Caki2 (cell line): ENCODE measurements around the gene KIAA1671. TPM values are rescaled to one million over a fixed set of nuclear protein-coding genes. Genes with fewer than 3 reads are reported as not detected.

Experiments
- DNase-seq: peaks from one replicate; pipeline ENCODE4 v3.0.0-alpha.2; 2015; ENCODE audit warnings: low read depth
- in situ Hi-C: cut with HindIII; loops from 2 replicates; pipeline ENCODE4 v1.10.0; 2016; ENCODE audit warnings: low sequenced_read_pairs, low pct_unique_long_range_greater_than_20kb, mixed read lengths
- total RNA-seq: library from RNA; depleted of rRNA; stranded (reverse); fragments of >200 nt; shearing (Covaris generic); gene quantifications from 2 replicates; pipeline ENCODE4 v1.2.3, GENCODE V29; 2014; ENCODE audit warnings: low replicate concordance

The KIAA1671 gene
- total RNA-seq, 1 experiment from 2014 or later = 11.7 TPM

DNA sequence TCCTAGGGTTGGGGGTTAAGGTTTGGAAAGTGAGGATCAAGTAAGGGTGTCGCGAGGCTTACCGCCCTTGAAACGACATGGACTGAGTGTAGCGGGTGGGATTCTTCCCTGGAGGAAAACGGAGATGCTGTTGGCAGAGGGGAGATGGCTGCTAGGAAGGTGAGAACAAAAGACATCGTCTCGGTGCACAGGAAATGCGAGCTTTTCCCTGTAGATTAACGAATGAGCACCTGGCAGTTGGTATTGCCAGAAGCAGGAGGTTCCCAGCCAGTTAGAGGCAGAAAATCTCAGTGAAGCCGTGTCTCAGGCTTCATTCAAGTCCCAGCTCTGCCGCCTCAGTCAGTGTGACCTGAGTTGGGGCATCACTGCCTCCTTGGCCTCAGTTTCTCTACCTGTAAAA is 4.6 kb upstream of the KIAA1671 start:
- in situ Hi-C loops = loop anchor here (25.0 kb wide), 1 partner anchor 89 kb away; no protein-coding TSS in a partner anchor
- no peak for DNase-seq

DNA sequence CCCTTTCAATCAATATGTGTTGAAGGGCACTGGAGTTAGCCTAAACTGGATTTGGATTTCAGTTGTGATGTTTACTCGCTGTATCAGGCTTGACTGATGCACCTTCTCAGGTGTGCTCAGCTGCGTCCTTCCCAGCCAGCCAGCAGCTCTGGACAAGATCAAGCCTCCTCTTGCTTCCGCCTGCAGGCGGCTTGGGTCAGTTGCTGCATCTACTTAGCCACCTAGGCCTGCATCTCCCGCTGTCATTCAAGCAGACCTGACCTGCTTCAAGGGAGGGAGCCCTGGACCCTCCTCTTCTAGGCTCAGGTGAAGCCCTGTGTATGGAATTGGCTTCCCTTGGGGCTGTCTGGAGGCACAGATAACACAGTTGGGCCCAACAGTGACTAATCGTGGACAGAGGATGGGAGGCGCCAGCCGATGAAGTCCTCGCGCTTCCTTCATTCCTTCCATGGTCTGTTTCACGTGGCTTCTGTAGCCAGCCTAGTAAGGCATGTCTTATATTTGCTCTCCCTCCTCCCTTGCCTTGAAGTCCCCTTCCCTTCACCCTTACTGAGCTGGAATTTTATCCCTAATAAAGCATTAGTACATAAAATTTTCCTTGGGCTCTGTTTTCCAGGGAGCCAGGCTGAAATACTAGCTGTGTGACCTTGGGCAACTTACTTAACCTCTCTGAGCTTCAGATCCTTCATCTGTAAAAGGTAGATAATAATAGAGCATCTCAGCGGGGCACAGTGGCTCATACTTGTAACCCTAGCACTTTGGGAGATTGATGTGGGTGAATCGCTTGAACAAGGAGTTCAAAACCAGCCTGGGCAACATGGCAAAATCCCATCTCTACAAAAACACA is 3.9 kb upstream of the KIAA1671 start:
- in situ Hi-C loops = loop anchor here (25.0 kb wide), 1 partner anchor 89 kb away; no protein-coding TSS in a partner anchor
- DNase-seq = no peak

DNA sequence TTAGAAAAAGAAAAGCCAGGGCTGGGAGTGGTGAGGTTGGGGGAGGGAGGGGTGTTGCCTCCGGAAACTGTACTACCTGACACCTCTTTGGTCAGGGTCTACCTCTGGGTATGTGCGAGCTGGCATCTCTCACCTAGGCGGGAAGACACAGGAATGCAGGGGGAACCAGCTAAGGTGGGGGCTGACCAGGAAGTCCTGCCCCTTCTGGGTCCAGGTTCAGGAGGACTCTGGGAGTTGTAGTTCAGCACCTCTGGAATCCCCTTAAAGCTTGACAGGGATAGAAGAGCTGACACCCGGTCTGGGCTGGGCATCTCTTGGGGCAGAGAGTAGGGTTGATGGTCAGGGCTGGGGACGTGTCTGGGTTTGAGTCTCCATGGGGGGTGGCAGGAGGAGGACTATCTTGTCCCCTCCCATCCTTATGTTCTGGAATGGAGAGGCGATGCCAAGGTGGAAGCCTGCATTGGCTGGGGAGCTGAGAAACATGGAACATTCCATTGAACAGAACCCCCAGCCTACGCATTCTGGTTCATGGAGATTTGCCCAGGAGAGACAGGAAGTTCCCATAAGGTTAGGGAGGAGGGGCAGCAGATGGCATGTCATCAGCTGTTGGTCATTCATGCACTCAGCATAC is 2.1 kb upstream of the KIAA1671 start:
- in situ Hi-C loops = no loop called here
- no peak for DNase-seq

DNA sequence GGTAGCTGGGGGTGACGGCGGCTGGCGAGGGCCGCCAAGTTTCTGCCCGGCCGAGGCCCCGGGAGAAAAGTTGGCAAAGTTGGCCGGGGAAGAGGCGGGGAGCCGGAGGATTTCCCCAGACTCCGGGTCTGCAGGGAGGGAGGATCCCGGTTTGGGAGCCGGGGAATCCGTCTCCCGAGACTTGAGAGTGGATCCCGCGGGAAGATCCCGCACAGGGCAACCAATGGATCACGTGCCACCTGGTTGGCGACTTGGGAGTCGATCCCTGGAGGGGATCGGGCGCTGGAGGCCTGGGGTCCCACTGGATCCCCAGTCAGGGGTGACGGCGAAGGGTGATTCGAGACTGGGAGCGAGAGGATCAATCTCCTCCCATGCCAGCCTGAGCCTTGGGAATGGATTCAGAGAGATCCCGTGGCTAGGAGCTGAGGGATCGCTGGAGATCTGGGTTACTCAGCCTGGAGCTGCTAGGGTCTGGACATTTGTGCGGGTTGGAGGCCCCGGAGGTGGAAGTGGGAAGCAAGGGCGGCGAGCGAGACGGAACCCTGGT is 394 bp downstream of the KIAA1671 start:
- in situ Hi-C loops = no loop called here

DNA sequence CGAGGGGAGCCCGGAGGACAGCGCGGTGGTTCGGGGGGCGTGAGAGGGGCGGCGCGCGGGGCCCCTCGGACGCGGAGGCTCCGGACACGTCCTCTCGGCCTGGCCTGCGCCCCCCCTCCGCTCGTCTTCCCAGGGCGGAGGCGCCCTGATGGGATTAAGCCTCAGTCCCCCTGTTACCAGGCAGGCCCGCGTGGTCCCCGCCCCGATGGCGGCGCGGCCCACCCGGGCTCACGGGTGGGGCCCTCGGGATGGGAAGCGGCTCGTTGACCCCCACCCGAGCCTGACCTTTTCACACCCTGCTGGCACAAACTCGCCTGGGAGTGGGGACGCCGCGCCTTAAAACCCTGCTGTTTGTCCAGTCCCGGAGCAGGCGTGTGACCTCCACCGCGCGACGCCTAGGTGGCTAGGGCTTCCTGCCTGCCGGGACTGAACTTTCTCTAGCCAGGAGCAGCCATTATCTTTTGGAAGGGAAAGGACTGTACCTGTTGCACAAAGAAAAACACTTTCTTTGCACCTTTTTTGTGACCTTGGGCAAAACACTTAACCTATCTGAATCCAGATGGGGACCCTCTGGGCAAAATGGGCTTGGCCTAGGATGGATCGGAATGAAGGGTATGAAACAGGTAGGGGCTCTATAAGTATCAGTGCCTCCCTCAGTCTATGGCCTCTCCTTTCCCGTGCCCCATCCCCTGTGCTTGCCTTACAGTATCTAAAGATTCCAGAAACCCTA is 1.0 kb downstream of the KIAA1671 start:
- peak; percentile 55 for DNase-seq
- in situ Hi-C loops = no loop called here

More for the DNA sequence above, 394 bp downstream of the KIAA1671 start:
- peak; percentile 84 for DNase-seq

DNA sequence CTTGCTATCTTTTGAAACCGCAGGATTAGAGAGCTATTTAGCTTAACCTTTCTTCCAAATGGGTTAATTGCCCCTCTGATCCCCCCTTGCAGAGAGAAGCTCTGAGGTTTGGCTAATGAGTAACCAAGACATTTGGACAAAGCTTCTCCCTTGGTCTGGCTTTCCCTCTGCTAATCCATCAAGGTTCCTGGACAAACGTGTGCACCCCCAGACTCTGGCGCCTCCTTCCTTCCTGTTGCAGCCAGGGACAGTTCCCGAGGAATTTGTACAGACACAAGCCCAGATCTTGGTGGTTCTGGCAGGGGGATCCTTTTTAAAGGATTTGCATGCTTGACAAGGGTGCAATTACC is 1.6 kb downstream of the KIAA1671 start:
- DNase-seq = peak; percentile 46
- in situ Hi-C loops = no loop called here

DNA sequence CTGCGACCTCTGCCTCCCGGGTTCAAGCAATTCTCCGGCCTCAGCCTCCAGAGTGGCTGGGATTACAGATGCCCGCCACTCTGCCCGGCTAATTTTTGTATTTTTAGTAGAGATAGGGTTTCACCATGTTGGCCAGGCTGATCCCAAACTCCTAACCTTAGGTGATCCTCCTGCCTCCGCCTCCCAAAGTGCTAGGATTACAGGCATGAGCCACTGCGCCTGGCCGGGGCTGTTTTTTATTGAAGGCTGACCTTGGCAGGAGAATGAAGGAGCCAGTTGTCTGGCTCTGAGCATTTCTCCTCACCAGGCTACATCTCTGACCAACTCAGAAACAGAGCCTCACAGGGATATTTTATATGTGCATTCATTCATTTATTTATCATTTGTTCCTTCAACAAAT is 2.3 kb downstream of the KIAA1671 start:
- in situ Hi-C loops = no loop called here
- no peak for DNase-seq

DNA sequence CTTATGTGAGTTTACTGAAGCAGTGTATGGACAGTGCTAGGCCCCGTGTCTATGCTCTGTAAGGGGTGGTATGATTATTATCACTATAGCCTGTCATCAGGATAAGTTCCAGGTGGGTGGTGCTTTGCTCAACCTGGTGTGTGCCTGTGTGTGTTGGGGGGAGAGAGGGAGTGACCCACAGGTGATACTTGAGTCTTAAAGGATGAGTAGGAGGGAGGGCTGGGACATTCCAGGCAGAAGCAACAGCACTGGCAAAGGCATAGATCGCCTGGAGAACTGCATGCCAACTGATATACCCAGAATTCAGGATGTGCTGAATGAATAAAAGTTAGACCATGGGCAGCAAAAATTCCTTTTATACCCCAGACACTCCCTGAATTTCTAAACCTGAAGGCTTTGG is 4.5 kb downstream of the KIAA1671 start:
- DNase-seq = no peak
- in situ Hi-C loops = no loop called here

DNA sequence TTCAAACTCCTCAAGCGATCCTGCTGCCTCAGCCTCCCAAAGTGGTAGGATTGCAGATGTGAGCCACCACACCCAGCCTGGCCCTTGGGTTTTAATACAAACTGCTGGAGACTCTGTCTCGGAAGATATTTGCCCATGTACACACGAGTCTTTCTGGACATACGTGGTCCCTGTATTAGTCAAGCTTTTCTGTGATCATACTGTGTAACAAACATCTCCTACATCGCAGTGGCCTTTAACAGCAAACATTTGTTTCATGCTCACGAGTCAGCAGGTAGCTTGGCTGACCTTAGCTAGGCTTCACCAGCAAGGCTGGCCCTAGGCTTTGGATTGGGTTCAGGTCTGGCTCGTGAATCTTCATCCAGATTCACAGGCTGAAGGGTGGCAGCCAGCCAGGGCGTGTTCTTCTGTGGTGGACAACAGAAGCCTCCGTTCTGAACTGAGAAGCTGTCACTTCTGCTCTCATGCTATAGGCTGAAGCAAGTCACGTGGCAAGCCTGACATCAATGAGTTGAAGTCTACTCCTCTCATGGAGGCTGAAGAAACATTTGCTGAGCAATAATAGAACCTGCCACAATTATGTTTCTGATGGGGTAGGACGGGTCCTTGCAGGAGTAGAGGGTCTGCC is 8.8 kb downstream of the KIAA1671 start:
- DNase-seq = no peak
- in situ Hi-C loops = no loop called here

DNA sequence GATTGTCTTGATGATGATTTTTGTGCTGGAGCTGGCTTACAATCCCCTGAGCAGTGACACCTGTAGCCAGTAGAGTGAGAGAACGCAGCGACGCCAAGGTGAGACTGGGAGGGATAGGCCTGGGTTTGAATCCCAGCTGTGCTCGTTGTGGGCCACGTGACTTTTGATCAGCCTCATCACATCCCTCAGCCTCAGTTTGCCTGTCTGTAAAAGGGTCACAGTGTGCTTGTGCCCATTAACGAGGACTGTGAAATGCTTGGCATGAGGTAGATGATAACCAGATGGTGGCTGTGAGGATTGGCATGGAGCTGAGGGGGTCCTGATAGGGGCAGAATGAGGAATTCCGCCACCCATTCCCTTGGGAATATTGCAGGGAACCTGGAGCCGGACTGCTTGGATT is 9.6 kb downstream of the KIAA1671 start:
- in situ Hi-C loops = no loop called here
- no peak for DNase-seq

DNA sequence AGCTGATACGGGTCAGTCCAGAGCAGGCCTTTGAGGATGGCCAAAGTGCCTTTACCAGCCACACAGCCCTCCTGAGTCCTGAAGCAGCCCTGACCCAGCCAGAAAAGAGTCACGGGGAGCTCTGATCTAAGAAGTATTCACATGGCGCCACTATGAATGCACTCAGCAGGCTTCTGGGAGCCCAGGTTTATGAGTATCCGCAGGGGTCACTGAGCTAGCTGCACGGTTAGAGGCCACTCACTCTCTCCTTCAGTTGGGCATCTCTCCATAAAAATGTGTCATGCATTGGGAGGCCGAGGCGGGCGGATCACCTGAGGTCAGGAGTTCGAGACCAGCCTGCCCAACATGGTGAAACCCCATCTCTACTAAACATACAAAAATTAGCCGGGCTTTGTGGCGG is 10.3 kb downstream of the KIAA1671 start:
- in situ Hi-C loops = no loop called here
- no peak for DNase-seq

DNA sequence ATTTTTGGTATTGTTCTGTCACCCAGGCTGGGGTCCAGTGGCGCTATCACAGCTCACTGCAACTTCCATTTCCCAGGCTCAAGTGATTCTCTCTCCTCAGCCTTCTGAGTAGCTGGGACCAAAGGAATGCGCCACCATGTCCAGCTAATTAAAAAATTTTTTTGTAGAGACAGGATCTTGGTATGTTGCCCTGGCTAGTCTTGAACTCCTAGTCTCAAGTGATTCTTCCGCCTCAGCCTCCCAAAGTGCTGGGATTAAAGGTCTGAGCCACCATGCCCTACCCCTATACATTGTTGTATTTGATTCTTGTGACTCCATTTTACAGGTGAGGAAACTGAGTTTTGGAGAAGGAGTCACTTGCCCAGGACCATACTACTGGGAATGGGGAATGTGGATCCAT is 11.9 kb downstream of the KIAA1671 start:
- DNase-seq = no peak
- in situ Hi-C loops = no loop called here

DNA sequence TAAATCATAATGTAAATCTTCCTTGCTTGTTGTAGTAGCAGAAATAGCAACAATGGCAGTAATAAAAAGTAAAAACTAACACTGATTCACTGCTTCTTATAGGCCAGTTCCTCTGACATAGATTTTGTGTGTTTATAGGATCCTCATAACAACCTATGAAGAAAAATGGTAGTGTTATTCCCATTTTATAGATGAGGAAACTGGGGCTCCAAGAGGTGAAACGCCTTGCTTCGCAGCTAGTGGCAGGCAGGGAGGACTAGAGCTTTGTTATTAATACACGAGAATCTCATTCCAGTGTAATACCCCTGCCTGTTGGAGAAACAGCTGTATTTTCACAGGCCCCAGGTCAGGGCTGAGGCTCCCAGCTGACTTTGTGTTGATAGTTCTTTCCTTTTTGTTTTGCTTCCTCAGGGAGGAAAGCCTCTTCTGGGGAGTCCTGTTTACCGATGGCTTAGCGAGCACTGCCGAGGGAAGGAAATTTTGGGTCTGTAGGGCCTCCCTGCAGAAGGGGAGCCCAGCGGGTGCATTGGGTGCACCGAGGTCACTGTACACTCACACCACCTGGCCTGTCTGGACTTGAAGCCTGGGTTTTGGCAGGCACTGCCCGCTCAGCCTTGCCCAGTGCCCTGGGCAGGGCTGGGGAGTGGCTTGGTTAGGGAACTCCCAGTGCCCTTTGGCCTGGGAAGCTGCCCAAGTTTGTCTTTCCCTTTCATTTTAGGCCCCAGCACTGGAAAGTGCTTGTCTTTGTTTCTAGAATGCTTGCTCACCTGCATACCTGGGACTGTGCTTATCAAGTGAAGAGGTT is 13.5 kb downstream of the KIAA1671 start:
- DNase-seq = peak; percentile 69
- in situ Hi-C loops = no loop called here

DNA sequence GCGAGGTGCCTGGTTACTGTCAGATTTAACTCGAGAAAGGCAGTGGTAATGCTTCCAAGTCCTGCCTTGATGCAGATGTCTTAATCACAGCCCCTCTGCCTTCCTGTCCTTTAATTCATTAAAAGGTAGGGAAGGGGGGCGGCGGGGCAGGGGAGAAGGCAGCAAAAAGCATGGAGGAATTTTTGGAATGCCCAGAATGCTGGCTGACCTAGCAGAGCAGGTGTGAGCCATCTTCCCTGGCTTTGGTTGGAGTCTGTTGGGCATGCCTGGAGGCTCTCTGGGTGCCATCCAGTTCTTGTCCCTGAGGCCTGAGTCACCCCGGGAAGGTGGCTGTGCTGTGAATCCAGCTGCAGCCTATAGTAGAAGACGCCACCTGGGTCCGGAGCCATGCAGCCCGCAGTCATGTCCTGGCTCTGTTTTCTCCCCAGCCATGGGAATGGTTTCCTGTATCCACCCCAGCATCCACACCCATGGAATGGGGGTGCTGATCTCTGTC is 15.6 kb downstream of the KIAA1671 start:
- peak; percentile 63 for DNase-seq
- in situ Hi-C loops = no loop called here

DNA sequence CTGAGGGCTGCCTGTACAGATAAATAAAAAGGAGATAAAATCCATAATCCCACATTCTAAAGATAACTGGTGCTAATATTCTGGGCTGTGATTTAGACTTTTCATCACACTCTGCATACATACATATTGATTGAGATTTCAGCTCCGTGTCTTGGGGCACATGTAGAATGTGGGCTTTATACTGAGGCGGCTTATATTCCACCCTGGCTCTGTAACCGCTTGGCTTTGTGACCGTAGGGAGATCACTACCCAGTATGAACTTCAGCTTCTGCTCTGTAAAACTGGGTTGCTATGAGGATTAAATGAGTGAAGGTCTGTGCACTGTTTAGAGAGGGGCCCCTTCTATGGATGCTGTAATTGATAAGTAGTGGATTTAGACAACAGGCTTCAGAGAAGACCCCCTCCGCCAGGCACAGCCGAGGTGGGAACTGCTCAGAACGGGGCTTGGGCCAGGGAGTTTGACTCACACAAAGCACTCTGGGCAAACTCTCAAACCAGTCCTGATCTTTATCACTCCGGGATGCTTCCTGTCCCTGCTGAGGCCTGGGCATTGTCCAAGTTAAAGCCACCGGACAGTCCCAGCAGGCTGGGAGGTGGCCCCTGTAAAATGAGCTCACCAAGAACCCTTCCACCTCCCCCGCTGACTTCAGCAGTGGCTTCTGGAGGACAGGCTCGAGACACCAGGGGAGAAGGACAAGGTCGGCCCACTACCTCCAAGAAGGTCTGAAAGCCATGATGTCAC is 17.2 kb downstream of the KIAA1671 start:
- in situ Hi-C loops = no loop called here
- DNase-seq = no peak

DNA sequence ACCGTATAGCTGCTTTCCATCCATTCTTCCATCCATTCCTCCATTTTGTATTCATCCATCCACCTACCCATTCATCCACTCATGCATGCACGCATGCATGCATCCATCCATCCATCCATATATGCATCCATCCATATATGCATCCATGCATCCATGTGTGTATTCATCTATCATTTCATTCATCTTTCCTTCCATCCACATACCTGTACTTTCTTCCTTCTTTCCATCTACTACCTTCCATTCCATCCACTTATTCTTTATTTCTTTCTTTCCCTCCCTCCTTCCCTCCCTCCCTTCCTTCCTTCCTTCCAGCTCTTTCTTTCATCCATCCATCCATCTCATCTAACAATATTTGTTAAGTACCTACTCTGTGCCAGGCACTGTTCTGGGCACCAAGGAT is 19.9 kb downstream of the KIAA1671 start:
- no peak for DNase-seq
- in situ Hi-C loops = no loop called here

DNA sequence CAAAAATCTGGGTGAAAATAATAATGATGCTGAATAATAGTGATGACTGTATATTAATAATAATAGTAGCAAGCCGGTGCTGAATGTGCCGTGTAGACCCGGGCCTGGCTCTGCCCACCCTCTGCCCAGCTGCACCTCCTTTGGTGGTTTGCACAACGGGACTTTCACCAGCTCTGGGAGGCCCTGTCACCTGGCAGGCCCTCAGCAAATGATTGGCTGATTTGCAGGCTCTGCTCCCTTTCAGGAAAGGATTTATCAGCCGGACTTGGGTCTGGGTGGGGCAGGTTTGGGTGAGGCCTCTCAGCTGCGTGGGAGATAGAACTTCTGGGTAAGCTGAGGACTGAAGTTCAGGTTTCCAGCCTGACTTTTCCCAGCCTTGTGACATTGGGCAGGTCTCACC is 21.4 kb downstream of the KIAA1671 start:
- DNase-seq = no peak
- in situ Hi-C loops = no loop called here
